Choroid plexus epithelial cell (primary cell): Measurements from ENCODE around the gene DTX3L.

ENCODE experiments used
- DNase-seq: peaks from one replicate; pipeline ENCODE4 v3.0.0-alpha.2; 2010; ENCODE audit warnings: low read depth
- H3K4me3 ChIP-seq: 2 replicates; pipeline ENCODE4 v1.5.1; 2011; ENCODE audit warnings: low read depth, mild to moderate bottlenecking, control low read depth, low read length, moderate library complexity
- TF ChIP-seq, protein P1 (sequence below): conservative IDR thresholded peaks from 2 replicates; pipeline ENCODE4 v1.5.1; 2011; ENCODE audit warnings: low read depth, mild to moderate bottlenecking, control low read depth, inconsistent platforms, low read length, moderate library complexity

Gene DTX3L

GRCh38 chr3:122576174-122576940, 12.2 kb downstream of the DTX3L start:
- TF ChIP-seq, protein P1, sequence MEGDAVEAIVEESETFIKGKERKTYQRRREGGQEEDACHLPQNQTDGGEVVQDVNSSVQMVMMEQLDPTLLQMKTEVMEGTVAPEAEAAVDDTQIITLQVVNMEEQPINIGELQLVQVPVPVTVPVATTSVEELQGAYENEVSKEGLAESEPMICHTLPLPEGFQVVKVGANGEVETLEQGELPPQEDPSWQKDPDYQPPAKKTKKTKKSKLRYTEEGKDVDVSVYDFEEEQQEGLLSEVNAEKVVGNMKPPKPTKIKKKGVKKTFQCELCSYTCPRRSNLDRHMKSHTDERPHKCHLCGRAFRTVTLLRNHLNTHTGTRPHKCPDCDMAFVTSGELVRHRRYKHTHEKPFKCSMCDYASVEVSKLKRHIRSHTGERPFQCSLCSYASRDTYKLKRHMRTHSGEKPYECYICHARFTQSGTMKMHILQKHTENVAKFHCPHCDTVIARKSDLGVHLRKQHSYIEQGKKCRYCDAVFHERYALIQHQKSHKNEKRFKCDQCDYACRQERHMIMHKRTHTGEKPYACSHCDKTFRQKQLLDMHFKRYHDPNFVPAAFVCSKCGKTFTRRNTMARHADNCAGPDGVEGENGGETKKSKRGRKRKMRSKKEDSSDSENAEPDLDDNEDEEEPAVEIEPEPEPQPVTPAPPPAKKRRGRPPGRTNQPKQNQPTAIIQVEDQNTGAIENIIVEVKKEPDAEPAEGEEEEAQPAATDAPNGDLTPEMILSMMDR = no peak
- no peak for DNase-seq
- H3K4me3 ChIP-seq = no peak overlapping the region

DNA sequence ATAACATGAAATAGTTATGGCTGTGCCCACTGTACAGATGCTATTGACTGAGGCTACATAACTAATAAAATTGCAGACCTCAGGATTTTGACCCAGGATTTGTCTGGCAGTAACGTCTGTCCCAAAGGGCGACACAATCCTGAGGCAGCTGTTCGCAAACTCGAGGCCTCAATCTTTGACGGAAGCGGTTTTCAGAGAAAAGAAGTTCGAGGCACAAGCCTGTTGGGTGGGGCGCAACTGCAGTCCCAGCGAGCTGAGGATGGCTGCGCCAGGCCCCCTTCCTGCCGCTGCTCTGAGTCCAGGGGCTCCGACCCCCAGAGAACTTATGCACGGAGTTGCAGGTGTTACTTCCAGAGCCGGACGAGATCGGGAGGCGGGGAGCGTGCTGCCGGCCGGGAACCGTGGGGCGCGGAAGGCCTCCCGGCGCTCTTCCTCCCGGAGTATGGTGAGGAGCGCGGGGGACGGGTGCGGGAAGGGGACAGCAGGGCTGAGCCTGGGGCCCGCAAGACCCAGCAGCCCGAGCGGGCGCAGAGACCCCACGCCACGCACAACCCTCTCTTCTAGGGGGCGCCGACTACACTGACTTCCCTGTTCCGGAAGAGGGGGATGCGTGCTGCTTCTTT, 13.4 kb downstream of the DTX3L start, which contains the start of gene PARP15:
Gene PARP15 (plus strand): TSS at position 242 of the 623 bp plus-strand sequence. CDS start 18 bp downstream, at position 260.
- TF ChIP-seq, protein P1 = peak; percentile 14
- peak within 1 kb of the TSS; percentile 64 for H3K4me3 ChIP-seq
- DNase-seq = no peak

DNA sequence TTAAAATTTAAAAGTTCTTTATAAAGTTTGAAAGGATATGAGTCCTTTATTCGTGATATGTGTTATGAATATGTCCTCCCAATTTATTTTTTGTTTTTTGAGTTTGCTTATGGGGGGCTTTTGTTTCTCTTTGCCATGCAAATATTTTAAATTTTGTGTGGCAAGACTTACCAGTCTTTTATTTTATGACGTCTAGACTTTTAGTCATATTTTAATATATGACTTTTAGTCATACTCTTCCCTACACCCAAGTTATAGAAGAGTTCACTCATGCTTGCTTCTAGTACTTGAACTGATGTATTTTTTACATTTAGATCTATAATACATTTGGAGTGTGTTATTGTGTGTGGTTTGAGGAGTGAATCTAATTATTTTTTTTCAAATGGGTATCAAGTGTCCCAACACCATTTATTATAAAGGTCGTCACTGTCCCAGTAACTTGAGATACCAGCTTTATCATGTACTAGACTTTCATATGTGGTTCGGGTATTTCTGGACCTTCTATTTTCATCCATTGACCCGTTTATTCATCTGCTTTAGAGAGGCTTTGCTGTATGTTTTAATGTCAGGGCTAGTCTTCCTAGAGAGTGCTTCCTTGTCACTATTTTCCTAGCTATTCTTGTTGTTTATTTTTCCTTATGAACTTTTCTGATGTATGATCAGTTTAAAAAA, 14.1 kb downstream of the DTX3L start:
- DNase-seq = no peak
- peak overlapping the region; percentile 64 for H3K4me3 ChIP-seq
- TF ChIP-seq, protein P1 = no peak

DNA sequence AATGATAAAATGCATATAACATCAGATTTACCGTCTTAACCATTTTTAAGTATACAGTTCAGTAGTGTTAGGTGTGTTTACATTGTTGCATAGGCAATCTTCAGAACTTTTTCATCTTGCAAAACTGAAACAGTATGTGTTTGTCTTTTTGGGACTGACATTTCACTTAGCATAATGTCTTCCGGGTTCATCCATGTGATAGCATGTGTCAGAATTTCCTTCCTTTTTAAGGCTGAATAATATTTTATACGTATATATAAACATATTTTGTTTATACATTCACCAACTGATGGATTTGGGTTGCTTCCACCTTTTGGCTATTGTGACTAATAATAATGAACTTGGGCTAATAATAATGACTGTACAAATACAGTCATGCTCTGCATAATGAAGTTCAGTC, 16.3 kb downstream of the DTX3L start:
- DNase-seq = no peak
- no peak overlapping the region for H3K4me3 ChIP-seq
- TF ChIP-seq, protein P1 = no peak

GRCh38 chr3:122581622-122582021, 17.5 kb downstream of the DTX3L start:
- TF ChIP-seq, protein P1 = no peak
- H3K4me3 ChIP-seq = no peak overlapping the region
- DNase-seq = no peak

DNA sequence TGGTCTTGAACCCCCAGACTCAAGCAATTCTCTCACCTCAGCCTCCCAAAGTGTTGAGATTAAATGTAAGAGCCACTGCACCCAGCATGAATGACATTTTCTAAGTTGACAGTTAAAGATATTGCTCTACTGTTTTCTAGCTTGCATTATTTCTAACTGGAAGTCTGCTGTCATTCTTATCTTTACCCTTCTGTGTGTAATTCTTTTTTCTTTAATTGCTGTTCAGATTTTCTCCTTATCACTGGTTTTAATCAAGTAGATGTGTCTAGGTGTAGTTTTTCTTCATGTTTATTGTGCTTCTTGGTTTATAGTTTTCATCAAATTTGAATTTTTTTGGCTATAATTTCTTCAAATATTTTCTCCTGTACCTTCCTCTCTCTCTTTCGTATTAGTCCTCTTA, 18.3 kb downstream of the DTX3L start:
- no peak for DNase-seq
- TF ChIP-seq, protein P1 = no peak

More for the DNA sequence above, 18.3 kb downstream of the DTX3L start:
- no peak overlapping the region for H3K4me3 ChIP-seq
